Measurements from ENCODE around the gene NEK4. TPM values are rescaled to one million over a fixed set of nuclear protein-coding genes. Genes with fewer than 3 reads are reported as not detected.
A peak's percentile ranks its signal among the peaks of the same experiment; 100 is the strongest.

NEK4 gene
- total and polyA plus RNA-seq, 10 donors, result 3.2 to 28.0 (median 23.3) TPM

- Histone ChIP-seq H3K4me3 (no peak overlapping the region), H3K9me3 (no peaks in the 10 kb centered on the region), H3K4me1 (no peaks in the 10 kb centered on the region), H3K36me3 (no peaks in the 10 kb centered on the region), H3K27me3 (replicated peaks in 1 of 7) (no peaks in the 10 kb centered on the region), H3K27ac (no peak overlapping the region)
- peak; percentile 49 for DNase-seq
- no peak for TF ChIP-seq POLR2AphosphoS5 (IDR thresholded peaks at IDR 0.05)
- TF ChIP-seq CTCF (IDR thresholded peaks at IDR 0.05 in 8 of 11, conservative IDR thresholded peaks at IDR 0.05 in 3 of 11), result no peak
- no peak for TF ChIP-seq POLR2A (IDR thresholded peaks at IDR 0.05)
- WGBS, 5 donors, result 87 to 92% (median 88%) methylated on average over 17 to 19 of the region's 19 CpGs
- intact Hi-C loops (cut with DNase I; ENCODE audit: low total_unique reads), result no loop called here
Observed at GRCh38 chr3:52786330-52787215, 15.8 kb upstream of the NEK4 start.

- H3K36me3 ChIP-seq, result no peaks in the 10 kb centered on the region
- no peak overlapping the region for H3K27ac ChIP-seq
- no peaks in the 10 kb centered on the region for H3K9me3 ChIP-seq
- DNase-seq, result peak; percentile 54
- TF ChIP-seq POLR2A (IDR thresholded peaks at IDR 0.05) (no peak), POLR2AphosphoS5 (IDR thresholded peaks at IDR 0.05) (no peak), CTCF (IDR thresholded peaks at IDR 0.05 in 8 of 11, conservative IDR thresholded peaks at IDR 0.05 in 3 of 11) (no peak)
- no peak overlapping the region for H3K4me3 ChIP-seq
- H3K4me1 ChIP-seq, result no peaks in the 10 kb centered on the region
- no peaks in the 10 kb centered on the region for H3K27me3 ChIP-seq (replicated peaks in 1 of 7)
- intact Hi-C loops (cut with DNase I; ENCODE audit: low total_unique reads), result no loop called here
- 87 to 94% (median 90%) methylated on average over 4 to 5 of the region's 5 CpGs for WGBS, 5 donors
Observed at GRCh38 chr3:52784931-52785590, 14.3 kb upstream of the NEK4 start.

- intact Hi-C loops (cut with DNase I; ENCODE audit: low total_unique reads), result no loop called here
- peaks cover 0 to 9% (median 4%) of the 10 kb centered on the region in 6 donors for H3K4me1 ChIP-seq
- no peak overlapping the region for H3K4me3 ChIP-seq
- no peak for TF ChIP-seq POLR2AphosphoS5 (IDR thresholded peaks at IDR 0.05)
- TF ChIP-seq POLR2A (IDR thresholded peaks at IDR 0.05), result no peak
- no peak for TF ChIP-seq CTCF (IDR thresholded peaks at IDR 0.05 in 8 of 11, conservative IDR thresholded peaks at IDR 0.05 in 3 of 11)
- no peaks in the 10 kb centered on the region for H3K36me3 ChIP-seq
- H3K27me3 ChIP-seq (replicated peaks in 1 of 7), result no peaks in the 10 kb centered on the region
- H3K27ac ChIP-seq, result no peak overlapping the region
- H3K9me3 ChIP-seq, result no peaks in the 10 kb centered on the region
- 83 to 91% (median 89%) methylated on average over 16 to 18 of the region's 18 CpGs for WGBS, 5 donors
- DNase-seq, result peak; percentile 63
Observed at GRCh38 chr3:52784021-52784621, 13.4 kb upstream of the NEK4 start.

GRCh38 chr3:52783211-52783555 is 12.4 kb upstream of the NEK4 start:
- Histone ChIP-seq H3K4me3 (no peak overlapping the region), H3K9me3 (no peaks in the 10 kb centered on the region), H3K27ac (no peak overlapping the region), H3K36me3 (no peaks in the 10 kb centered on the region), H3K4me1 (peaks cover 0 to 13% (median 7%) of the 10 kb centered on the region in 6 donors), H3K27me3 (replicated peaks in 1 of 7) (no peaks in the 10 kb centered on the region)
- 84 to 94% (median 87%) methylated on average over 3 of the region's 3 CpGs for WGBS, 5 donors
- no peak for DNase-seq
- intact Hi-C loops (cut with DNase I; ENCODE audit: low total_unique reads), result no loop called here
- TF ChIP-seq POLR2AphosphoS5 (IDR thresholded peaks at IDR 0.05) (no peak), POLR2A (IDR thresholded peaks at IDR 0.05) (no peak), CTCF (IDR thresholded peaks at IDR 0.05 in 8 of 11, conservative IDR thresholded peaks at IDR 0.05 in 3 of 11) (no peak)
